HG03060 (cell line): ENCODE results near the gene IFT81.
A peak's percentile ranks its signal among the peaks of the same experiment; 100 is the strongest.

Experiments used
- ATAC-seq: cut with Tn5 transposase; IDR thresholded peaks from one replicate; pipeline ENCODE4 v1.9.1; 2021; ENCODE audit warnings: low read depth, moderate number of reproducible peaks; ENCODE audit not compliant: unreplicated experiment

IFT81 gene

DNA sequence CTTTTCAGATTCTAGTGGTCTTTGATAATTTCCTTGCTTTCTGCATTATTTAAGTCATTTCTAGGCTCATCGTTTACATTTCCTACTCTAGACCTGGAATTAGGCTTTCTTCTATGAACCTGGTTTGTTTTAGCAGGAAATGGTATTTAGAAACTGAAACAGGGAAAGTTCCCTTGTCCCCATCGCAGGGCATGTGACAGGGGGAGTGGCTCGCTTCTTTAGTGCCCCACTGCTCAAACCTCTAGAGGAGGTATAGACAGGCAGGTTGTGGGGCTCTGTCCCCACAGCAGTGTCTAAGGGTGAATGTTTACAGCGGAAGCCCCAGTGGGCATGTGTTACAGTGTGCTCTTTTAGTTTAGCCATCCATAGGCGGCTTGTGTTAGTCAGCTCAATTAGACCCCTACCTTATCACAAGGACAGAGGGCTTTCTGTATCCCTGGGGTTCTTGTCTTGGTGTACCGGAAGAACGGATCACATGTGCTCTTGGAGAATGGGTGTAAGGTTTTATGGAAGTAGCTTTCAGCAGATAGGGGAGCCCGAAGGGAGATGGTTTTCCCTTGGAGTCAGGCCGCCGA, 25.0 kb downstream of the IFT81 start:
- ATAC-seq, result no peak

DNA sequence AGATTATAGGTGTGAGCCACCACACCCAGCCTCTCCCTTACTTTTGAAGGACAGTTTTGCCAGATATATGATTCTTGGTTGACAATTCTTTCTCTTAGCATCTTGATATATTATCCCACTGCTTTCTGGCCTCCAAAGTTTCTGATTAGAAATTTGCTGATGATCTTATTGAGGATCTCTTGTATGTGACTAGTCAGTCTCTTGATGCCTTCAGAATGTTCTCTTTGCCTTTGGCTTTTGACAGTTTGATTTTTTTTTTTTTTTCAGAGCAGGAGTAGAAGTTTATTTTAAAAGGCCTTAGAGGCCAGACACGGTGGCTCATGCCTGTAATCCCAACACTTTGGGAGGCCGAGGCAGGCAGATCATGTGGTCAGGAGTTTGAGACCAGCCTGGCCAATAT, 32.6 kb downstream of the IFT81 start:
- no peak for ATAC-seq

DNA sequence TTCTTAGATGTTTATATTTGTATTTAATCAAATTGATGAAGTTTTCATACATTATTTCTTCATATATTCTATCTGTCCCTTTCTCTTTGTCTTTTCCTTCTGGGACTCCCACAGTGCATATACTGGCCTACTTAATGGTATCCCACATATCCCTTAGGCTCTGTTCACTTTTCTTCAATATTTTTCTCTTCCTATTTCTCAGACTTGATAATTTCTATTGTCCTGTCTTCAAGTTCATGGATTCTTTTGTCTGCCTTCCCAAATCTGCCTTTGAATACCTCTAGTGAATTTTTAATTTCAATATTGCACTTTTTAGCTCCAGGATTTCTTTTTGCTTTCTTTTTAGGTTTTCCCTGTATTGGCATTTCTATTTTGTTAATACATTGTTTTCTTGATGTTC, 33.4 kb downstream of the IFT81 start:
- ATAC-seq, result no peak

DNA sequence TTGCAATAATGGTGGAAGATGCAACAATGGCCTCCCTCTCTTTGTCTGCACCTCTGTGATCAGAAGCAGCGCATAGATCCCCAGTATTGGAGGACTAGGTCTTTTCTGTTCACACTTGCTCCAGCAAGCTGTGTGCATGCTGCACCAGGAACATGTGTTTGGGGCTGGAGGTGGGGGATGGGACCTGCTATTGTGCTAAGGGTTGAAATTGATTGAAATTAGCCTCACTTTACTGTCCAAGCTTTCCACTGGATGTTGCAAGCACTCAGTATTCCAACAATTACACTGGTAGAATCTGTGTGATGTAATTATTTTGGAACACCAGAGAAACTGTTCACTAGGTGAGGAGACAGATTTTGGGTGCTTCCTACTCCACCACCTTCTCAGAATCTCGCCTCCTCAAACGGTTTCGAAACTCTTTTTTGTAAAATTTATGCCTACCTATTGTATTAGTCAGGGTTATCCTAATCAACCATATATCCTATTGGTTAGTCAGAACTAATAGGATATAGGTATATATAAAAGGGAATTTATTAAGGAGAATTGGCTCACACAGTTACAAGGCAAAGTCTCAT, 35.6 kb downstream of the IFT81 start:
- ATAC-seq, result no peak

- ATAC-seq, result peak; percentile 71
Observed at GRCh38 chr12:110165540-110166159, 41.5 kb downstream of the IFT81 start.

- no peak for ATAC-seq
Observed at GRCh38 chr12:110168732-110169455, 44.7 kb downstream of the IFT81 start.

DNA sequence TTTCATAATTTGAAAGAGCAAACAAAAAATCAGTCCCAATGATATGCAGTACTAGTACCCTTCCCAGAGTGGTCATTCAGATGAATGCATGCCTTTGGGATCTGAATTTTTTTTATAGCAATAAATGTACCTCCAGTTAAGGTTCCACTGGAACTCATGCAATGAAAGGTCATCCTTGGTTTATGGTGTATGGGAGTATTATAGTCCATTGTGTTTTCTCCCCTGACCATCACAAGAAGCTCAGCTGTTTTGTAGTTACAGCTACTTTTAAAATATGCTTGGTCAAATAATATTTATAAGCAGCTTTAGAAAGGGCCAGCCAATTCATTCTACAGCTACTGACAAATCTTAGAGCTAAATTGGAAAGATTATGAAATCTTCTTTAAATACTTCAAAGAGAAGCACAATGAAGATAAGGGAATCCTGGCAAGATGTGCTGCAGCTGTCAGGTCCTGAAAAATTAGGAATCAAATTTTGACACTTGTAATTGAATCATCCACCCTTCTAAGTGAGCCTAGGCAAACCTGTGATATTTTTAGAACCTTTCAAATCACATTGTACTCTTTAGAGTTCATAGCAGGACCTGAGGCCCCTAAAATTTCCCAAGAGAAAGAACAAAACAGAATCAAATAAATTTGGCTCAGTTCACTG, 46.5 kb downstream of the IFT81 start:
- ATAC-seq, result no peak

DNA sequence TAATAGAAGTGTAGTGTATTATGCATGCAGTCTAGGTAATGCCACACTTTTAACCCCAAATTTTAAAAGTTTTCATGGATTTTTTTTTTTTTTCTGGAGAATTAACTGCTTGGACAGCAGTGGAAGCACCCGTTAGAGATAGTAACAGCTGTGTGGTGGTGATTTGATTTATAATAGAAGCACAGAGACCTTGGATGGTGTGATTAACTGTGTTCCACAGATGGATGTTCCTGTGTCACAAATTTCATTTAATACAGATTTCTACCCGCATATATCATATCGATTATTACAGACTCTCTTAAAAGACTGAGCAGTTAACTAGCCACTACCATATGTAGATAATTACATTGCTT, 47.0 kb downstream of the IFT81 start:
- no peak for ATAC-seq

DNA sequence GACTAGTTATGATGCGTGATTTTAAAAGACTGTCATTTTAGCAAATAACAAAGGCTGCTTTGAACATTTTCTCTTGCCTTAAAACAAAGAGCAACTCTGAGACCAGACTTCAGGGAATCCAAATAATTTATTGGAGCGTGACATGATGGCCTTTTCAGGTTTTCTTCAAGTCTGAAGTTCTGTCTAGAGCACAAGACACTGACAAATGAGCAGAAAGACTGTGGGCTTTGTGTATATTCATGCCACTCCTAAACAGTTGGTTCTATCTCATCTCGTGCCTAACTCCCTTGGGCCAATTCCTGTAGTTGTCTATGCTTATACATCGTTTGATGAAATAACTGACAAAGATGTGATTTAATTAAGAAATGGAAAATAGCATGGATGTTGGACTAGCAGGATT, 47.5 kb downstream of the IFT81 start:
- ATAC-seq, result no peak

- no peak for ATAC-seq
Observed at GRCh38 chr12:110174373-110174996, 50.3 kb downstream of the IFT81 start.

DNA sequence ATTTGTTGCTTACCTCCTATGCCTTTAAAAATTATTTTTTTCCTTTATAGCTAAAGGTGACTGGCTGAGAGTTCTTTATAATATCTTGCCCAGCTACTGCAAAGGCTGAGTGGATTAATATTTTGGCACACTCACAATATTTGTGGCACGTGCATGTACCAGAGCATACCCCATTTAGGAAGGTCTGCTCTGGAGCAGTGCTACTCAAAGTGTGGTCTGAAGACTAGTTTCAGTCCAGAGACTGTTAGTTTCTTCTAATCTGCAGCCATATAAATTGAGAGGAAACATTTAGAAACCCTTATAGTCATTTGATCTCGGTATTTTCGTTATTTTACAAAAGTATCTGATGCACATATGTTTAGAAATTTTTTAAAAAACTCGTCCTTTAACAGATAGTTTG, 51.0 kb downstream of the IFT81 start:
- ATAC-seq, result no peak

DNA sequence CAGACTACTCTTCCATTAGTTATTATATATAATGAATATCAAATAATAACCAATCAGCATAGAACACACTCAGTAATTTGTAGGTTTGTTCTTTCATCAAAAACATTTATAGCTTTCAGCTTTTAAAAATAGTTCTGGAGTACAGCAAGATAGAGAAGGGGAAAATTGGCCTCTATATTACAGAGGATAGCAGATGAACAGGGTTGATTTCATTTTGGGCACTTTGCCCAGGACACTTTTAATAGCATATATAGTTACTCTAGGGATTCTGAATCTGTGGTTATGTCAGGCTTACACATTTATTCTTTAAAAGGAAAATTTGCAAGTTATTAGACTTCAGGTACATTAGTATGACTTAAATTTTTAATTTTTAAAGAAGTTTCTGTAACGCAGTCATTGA, 52.6 kb downstream of the IFT81 start:
- ATAC-seq, result no peak

DNA sequence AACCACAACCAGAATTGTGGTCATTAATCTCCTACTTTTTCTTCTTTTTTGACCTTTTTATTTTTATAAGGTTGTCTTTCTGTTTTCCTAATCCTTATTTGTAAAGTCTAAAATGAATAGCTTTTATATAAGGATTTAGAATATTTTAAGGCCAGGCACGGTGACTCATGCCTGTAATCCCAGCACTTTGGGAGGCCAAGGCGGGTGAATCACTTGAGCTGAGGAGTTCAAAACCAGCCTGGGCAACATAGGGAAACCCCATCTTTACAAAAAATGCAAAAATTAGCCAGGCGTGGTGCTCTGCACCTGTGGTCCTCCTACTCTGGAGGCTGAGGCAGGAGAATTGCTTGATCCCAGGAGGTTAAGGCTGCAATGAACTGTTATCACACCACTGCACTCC, 55.1 kb downstream of the IFT81 start:
- no peak for ATAC-seq

DNA sequence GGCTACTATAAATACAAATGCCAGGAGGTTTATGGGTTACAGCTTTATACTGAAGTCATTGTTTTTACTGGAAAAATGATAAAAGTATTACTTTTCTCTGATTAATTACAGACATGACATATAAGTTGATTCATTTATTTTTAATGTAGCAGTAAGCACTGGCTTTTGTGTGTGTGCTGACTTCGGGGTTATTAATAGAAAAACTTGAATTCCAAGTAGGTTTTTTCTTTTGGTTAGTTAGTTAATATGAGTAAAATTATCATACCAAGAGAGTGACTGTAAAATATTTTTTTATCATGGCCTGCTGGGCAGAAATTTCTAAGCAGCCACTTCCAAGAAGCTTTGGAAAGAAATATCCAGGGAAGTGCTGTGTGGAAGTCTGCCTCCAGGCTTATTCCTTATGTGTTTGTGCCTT, 56.4 kb downstream of the IFT81 start:
- no peak for ATAC-seq

GRCh38 chr12:110182281-110182680, 58.1 kb downstream of the IFT81 start:
- ATAC-seq, result no peak

DNA sequence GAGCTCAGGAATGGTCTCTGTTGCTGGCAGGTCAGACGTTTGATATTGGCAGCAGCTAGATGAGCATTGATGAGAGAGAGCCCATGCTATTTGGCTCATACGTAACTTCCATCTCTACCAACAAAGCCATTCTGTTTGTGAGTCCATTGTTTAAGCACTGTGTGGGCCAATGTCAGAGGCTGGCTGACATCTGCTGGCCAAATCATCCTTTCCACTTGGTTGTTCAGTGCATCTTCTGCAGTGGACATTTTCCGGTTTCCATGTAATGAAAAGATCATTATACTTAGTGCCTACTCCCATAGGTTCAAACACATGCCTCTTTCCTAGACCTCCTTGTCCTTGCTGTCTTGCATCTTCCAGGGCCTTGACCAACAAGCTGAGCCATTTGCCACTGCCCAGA, 59.2 kb downstream of the IFT81 start:
- no peak for ATAC-seq

GRCh38 chr12:110185626-110186025, 61.5 kb downstream of the IFT81 start:
- no peak for ATAC-seq

GRCh38 chr12:110186059-110186458, 61.9 kb downstream of the IFT81 start:
- no peak for ATAC-seq

GRCh38 chr12:110193196-110193595, 69.0 kb downstream of the IFT81 start:
- ATAC-seq, result no peak

- ATAC-seq, result no peak
Observed at GRCh38 chr12:110197003-110197402, 72.8 kb downstream of the IFT81 start.

- ATAC-seq, result no peak
Observed at GRCh38 chr12:110198386-110198785, 74.2 kb downstream of the IFT81 start.
